ENCODE data around the gene SS18L1.
A peak's percentile ranks its signal among the peaks of the same experiment; 100 is the strongest.

DNA sequence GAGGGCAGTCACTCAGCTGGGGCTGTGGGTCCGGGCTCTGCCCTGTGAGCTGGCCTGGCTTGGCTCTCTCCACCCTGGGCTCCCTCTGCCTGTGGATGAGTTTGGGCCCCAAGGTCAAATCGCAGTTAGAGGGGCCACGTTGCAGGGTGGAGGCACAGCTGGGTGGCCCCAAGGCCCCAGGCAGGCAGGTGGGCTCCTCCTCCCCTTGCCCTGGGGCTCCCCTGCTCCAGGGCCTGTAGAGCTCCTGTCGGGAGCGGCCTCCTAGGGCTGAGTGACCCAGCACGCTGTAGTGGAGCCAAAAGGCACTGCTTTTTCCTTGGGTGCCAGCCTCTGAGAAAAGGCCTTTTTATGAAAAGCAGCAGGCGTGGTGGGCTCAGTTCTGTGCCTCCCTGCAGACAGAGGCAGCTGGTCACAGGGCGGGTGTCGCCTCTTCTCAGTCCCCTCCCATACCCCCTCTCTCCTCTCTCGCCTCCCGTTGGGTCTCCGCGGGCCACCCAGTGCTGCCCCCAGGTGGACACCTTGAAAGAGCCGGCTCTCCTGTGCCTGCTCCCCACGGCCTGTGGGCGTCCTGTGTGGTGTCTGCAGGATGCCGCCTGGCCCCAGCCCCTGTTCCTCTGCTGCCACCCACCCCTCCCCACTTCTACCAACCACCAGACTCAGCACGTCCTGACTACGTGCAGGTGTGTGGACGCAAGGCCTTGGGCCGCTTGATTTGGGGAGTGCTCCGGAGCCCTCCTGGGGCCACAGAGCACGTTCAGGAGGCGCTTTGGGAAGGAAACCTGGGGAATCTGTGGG, 13.2 kb downstream of the SS18L1 start:
- TF ChIP-seq IRF3 (IDR thresholded peaks at IDR 0.05) (no peak), ZBED1 (IDR thresholded peaks at IDR 0.05; ENCODE audit: borderline replicate concordance) (no peak), SP1 (IDR thresholded peaks at IDR 0.05; ENCODE audit: low read depth, low read length) (no peak), KAT2A (conservative IDR thresholded peaks at IDR 0.05; ENCODE audit: control insufficient read depth, low read depth, low read length) (no peak), PRDM15 (CRISPR knock-in tag; IDR thresholded peaks at IDR 0.05) (no peak), NFYB (IDR thresholded peaks at IDR 0.05; ENCODE audit: insufficient read depth, low read depth, low read length) (no peak), ATF2 (IDR thresholded peaks at IDR 0.05; ENCODE audit: low read length) (no peak), ZNF687 (IDR thresholded peaks at IDR 0.05) (no peak), CUX1 (IDR thresholded peaks at IDR 0.05; ENCODE audit: insufficient replicate concordance, low read depth, low read length) (no peak), EGR1 (IDR thresholded peaks at IDR 0.05; ENCODE audit: borderline replicate concordance in 1 of 2, low read depth in 2 of 2, low read length in 2 of 2) (no peak)
- TF ChIP-seq, protein P1, sequence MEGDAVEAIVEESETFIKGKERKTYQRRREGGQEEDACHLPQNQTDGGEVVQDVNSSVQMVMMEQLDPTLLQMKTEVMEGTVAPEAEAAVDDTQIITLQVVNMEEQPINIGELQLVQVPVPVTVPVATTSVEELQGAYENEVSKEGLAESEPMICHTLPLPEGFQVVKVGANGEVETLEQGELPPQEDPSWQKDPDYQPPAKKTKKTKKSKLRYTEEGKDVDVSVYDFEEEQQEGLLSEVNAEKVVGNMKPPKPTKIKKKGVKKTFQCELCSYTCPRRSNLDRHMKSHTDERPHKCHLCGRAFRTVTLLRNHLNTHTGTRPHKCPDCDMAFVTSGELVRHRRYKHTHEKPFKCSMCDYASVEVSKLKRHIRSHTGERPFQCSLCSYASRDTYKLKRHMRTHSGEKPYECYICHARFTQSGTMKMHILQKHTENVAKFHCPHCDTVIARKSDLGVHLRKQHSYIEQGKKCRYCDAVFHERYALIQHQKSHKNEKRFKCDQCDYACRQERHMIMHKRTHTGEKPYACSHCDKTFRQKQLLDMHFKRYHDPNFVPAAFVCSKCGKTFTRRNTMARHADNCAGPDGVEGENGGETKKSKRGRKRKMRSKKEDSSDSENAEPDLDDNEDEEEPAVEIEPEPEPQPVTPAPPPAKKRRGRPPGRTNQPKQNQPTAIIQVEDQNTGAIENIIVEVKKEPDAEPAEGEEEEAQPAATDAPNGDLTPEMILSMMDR (IDR thresholded peaks at IDR 0.05 in 2 of 3, conservative IDR thresholded peaks at IDR 0.05 in 1 of 3; ENCODE audit: control insufficient read depth in 2 of 3, extremely low read depth in 1 of 3, insufficient read depth in 1 of 3, low read depth in 3 of 3, low read length in 3 of 3), result peak; percentile 57 to 80 (median 63)
